Cardiac muscle cell (in vitro differentiated cells and primary cell): Measurements from ENCODE around the gene CERS4. TPM values are rescaled to one million over a fixed set of nuclear protein-coding genes. Genes with fewer than 3 reads are reported as not detected.

Experiments
- polyA plus RNA-seq: library from polyadenylated mRNA; unstranded; fragments of >200 nt; fragmentation: Nextera tagmentation; extraction: Ambion mirVana; gene quantifications from 2 replicates; pipeline ENCODE4 v1.2.1, GENCODE V29; 2016
- total RNA-seq: library from RNA; depleted of rRNA; stranded (reverse); fragments of >200 nt; gene quantifications from 2 replicates; pipeline ENCODE4 v1.2.3, GENCODE V29; 2016

CERS4 gene
- total and polyA plus RNA-seq, 2 experiments from 2014 or later: 56.7 to 82.7 TPM

Other genes with a start within 250 kb of the CERS4 start
- 62.2 and 66.5 TPM in 2 replicates for gene ELAVL1, start 203.7 kb upstream of the CERS4 start, total RNA-seq
- 104 and 137 TPM in 2 replicates for gene ELAVL1, start 203.7 kb upstream of the CERS4 start, polyA plus RNA-seq
- gene CCL25, start 156.6 kb upstream of the CERS4 start, total RNA-seq: not detected in 2 replicates
- gene CCL25, start 156.6 kb upstream of the CERS4 start, polyA plus RNA-seq: not detected in 2 replicates
- gene FBN3, start 59.8 kb upstream of the CERS4 start, total RNA-seq: 6.6 and 15.1 TPM in 2 replicates
- 5.6 and 6.2 TPM in 2 replicates for gene FBN3, start 59.8 kb upstream of the CERS4 start, polyA plus RNA-seq
- 87.4 and 94.7 TPM in 2 replicates for gene CD320, start 99.0 kb downstream of the CERS4 start, total RNA-seq
- gene CD320, start 99.0 kb downstream of the CERS4 start, polyA plus RNA-seq: 99.3 and 109 TPM in 2 replicates
- gene NDUFA7, start 112.0 kb downstream of the CERS4 start, total RNA-seq: 57.0 and 92.7 TPM in 2 replicates
- 218 and 249 TPM in 2 replicates for gene NDUFA7, start 112.0 kb downstream of the CERS4 start, polyA plus RNA-seq
- 349 and 720 TPM in 2 replicates for gene RPS28, start 112.1 kb downstream of the CERS4 start, total RNA-seq
- 569 and 666 TPM in 2 replicates for gene RPS28, start 112.1 kb downstream of the CERS4 start, polyA plus RNA-seq
- 0.56 and 4.0 TPM in 2 replicates for gene KANK3, start 133.9 kb downstream of the CERS4 start, total RNA-seq
- gene KANK3, start 133.9 kb downstream of the CERS4 start, polyA plus RNA-seq: 0.72 and 1.8 TPM in 2 replicates
- gene ANGPTL4, start 154.8 kb downstream of the CERS4 start, total RNA-seq: 2.5 and 3.2 TPM in 2 replicates
- gene ANGPTL4, start 154.8 kb downstream of the CERS4 start, polyA plus RNA-seq: 3.0 and 6.0 TPM in 2 replicates
- gene RAB11B, start 181.0 kb downstream of the CERS4 start, total RNA-seq: 51.7 and 58.5 TPM in 2 replicates
- gene RAB11B, start 181.0 kb downstream of the CERS4 start, polyA plus RNA-seq: 221 and 286 TPM in 2 replicates
- 118 and 139 TPM in 2 replicates for gene MARCHF2, start 203.9 kb downstream of the CERS4 start, total RNA-seq
- gene MARCHF2, start 203.9 kb downstream of the CERS4 start, polyA plus RNA-seq: 49.4 and 63.8 TPM in 2 replicates
- 79.1 and 103 TPM in 2 replicates for gene HNRNPM, start 235.6 kb downstream of the CERS4 start, total RNA-seq
- 106 and 246 TPM in 2 replicates for gene HNRNPM, start 235.6 kb downstream of the CERS4 start, polyA plus RNA-seq